Thyroid gland (tissue), 4 donors: ENCODE data around the gene SHROOM1. TPM values are rescaled to one million over a fixed set of nuclear protein-coding genes. Genes with fewer than 3 reads are reported as not detected.

Experiments used
- DNase-seq, 2 donors: peaks; one replicate each; pipeline ENCODE4 v3.0.0-alpha.2; 2019
- H3K27ac ChIP-seq, 3 donors: fragments of 200-600 bp; sonication (generic); 1 replicate in 2 of 3; 2 replicates in 1 of 3; pipeline ENCODE4 v1.5.1; 2016 to 2019; ENCODE audit warnings: mild to moderate bottlenecking in 1 of 3, moderate library complexity in 1 of 3
- H3K27me3 ChIP-seq: fragments of 200-600 bp; sonication (generic); one replicate; pipeline ENCODE4 v1.5.1; 2019
- H3K36me3 ChIP-seq, 2 donors: fragments of 200-600 bp; sonication (generic); one replicate each; pipeline ENCODE4 v1.5.1; 2016 to 2019
- H3K4me1 ChIP-seq, 2 donors: fragments of 200-600 bp; sonication (generic); one replicate each; pipeline ENCODE4 v1.5.1; 2017 to 2019
- H3K4me3 ChIP-seq, 3 donors: fragments of 200-600 bp; sonication (generic); replicated peaks in 1 of 3; 1 replicate in 2 of 3; 2 replicates in 1 of 3; pipeline ENCODE4 v1.5.1; 2016; ENCODE audit warnings: mild to moderate bottlenecking in 1 of 3
- H3K9me3 ChIP-seq: fragments of 200-600 bp; sonication (generic); one replicate; pipeline ENCODE4 v1.5.1; 2017
- POLR2A ChIP-seq, 2 donors: fragments of 450-650 bp; IDR thresholded peaks; one replicate each; pipeline ENCODE4 v1.6.1; 2017; ENCODE audit warnings: antibody characterized with exemption in 2 of 2, mild to moderate bottlenecking in 2 of 2, moderate library complexity in 1 of 2
- WGBS, 2 donors: methylation state at CpG; one replicate each; pipeline ENCODE4 v1.1.5; 2017; 5-methylcytosine and 5-hydroxymethylcytosine counted together
- intact Hi-C: fragments of 100-400 bp; cut with DNase I; formaldehyde crosslinking; loops from one replicate; pipeline ENCODE4 v1.15.1; 2023
- total RNA-seq, 4 donors: library from RNA; depleted of rRNA; stranded (reverse); fragments of >200 nt; gene quantifications; one replicate each; pipeline ENCODE4 v1.2.3, GENCODE V29; 2016
- TF ChIP-seq, protein P1 (sequence below), 6 experiments: fragments of 200-600 bp in 3 of 6; fragments of 450-650 bp in 3 of 6; sonication (generic) in 3 of 6; IDR thresholded peaks; one replicate each; pipeline ENCODE4 v1.5.1; 2016 to 2019; ENCODE audit warnings: antibody characterized with exemption in 6 of 6, mild to moderate bottlenecking in 2 of 6, inconsistent platforms in 1 of 6, moderate library complexity in 1 of 6

Gene SHROOM1
- total RNA-seq, 4 donors from 2014 or later = 7.6 to 21.4 (median 14.2) TPM

DNA sequence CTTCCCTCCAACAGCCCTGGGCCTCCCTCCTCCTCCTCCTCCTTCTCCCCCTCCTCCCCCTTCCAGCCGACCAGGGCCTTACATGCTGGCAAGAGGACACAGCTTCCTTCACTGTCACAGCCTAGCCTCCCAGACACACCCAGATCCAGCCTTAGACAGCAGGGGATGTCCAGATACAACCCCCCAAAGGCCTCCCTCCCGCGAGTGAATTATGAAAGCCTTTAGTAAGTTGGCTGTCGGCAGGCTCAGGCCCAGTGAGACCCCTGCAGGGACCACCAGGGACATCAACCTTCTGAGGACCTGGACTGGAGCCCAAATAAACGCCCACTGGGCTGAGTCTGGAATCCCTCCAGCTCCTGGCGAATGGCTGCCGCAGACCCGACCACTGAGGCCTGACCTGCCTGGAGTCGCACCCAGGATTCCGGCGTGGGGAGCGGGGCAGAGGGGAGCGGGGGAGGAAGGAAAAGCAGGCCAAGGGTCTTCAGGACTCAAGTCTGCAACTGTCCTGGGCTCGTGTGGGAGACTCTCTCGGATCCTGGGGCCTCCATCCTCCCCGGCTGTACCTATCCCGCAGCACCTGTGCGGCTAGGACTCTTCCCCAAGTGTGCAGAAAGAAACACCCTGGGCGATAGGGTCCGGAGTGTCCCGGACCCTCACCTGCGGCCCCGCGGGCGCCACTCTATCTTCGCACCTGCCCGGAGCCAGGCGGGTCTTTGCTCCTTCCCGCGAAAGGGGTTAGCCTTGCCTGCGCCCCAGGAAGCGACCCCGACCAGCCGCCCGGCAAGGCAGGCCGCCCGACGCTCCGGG, 54.1 kb downstream of the SHROOM1 start:
- peak overlapping the region; percentile 48 to 64 (median 57) for H3K4me3 ChIP-seq
- H3K27me3 ChIP-seq = no peaks in the 10 kb centered on the region
- peak overlapping the region; percentile 37 to 87 (median 85) for H3K27ac ChIP-seq
- no peak for TF ChIP-seq POLR2A (IDR thresholded peaks at IDR 0.05)
- TF ChIP-seq, protein P1, sequence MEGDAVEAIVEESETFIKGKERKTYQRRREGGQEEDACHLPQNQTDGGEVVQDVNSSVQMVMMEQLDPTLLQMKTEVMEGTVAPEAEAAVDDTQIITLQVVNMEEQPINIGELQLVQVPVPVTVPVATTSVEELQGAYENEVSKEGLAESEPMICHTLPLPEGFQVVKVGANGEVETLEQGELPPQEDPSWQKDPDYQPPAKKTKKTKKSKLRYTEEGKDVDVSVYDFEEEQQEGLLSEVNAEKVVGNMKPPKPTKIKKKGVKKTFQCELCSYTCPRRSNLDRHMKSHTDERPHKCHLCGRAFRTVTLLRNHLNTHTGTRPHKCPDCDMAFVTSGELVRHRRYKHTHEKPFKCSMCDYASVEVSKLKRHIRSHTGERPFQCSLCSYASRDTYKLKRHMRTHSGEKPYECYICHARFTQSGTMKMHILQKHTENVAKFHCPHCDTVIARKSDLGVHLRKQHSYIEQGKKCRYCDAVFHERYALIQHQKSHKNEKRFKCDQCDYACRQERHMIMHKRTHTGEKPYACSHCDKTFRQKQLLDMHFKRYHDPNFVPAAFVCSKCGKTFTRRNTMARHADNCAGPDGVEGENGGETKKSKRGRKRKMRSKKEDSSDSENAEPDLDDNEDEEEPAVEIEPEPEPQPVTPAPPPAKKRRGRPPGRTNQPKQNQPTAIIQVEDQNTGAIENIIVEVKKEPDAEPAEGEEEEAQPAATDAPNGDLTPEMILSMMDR (IDR thresholded peaks at IDR 0.05) = no peak
- intact Hi-C loops = no loop called here
- no peaks in the 10 kb centered on the region for H3K9me3 ChIP-seq
- peaks cover 34 to 43% of the 10 kb centered on the region in 2 donors for H3K4me1 ChIP-seq
- peak; percentile 50 to 57 for DNase-seq
- no peaks in the 10 kb centered on the region for H3K36me3 ChIP-seq
- 3 to 10% methylated on average over 4 to 18 of the region's 39 CpGs for WGBS, 2 donors

DNA sequence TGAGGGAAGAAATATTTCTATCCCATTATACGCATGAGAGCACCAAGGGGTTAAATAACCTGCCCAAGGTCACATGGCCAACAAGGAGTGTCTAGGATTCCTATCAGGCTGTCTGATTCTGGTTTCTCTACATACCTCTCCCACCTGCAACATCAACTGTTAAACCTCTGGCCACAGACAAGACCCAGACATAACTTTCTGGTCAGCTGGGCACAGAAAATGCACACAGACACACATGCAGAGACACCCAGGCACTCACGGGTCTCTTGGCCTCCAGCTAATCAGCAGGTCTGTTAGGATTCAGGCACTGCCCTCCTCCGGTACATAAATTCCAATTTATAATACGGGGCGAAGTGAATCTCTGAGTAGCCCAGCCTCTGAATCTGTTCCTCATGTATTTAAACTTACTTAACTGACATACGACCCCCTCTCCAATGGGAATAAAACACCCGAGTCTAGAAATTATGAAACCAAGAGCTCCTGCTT, 54.9 kb downstream of the SHROOM1 start:
- peak; percentile 80 to 85 for DNase-seq
- 15 to 18% methylated on average over 7 of the region's 7 CpGs for WGBS, 2 donors
- Histone ChIP-seq H3K27ac (peak overlapping the region; percentile 37 to 87 (median 85)), H3K36me3 (no peaks in the 10 kb centered on the region), H3K9me3 (no peaks in the 10 kb centered on the region), H3K4me1 (peaks cover 42 to 51% of the 10 kb centered on the region in 2 donors), H3K4me3 (peak overlapping the region in 1 of 3 donors; percentile 64), H3K27me3 (no peaks in the 10 kb centered on the region)
- peak in 1 of 2 donors; percentile 51 for TF ChIP-seq POLR2A (IDR thresholded peaks at IDR 0.05)
- TF ChIP-seq, protein P1 (IDR thresholded peaks at IDR 0.05) = peak in 1 of 6 experiments; percentile 11
- intact Hi-C loops = no loop called here

DNA sequence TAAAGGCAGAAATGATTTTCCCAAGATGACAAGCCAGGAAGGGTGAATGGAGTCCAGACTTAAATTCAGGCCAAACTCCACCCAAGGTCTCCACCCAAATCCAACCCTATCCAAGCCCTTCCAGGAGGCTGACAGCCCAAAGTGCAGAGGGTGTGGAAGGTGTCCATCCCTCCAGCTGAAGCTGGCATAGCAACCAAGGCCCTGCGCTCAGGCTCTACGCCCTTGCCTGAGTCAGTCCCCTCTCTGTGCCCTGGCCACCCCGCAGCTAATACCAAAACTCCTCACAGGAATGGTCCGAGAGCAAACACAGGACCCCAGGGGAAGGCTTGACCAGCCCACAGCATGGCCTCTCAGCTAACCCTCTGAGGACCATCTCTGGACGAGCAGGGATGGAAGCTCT, 55.6 kb downstream of the SHROOM1 start:
- Histone ChIP-seq H3K4me3 (no peak overlapping the region), H3K27ac (peak overlapping the region; percentile 37 to 87 (median 85)), H3K4me1 (peaks cover 46 to 55% of the 10 kb centered on the region in 2 donors), H3K36me3 (no peaks in the 10 kb centered on the region), H3K9me3 (no peaks in the 10 kb centered on the region), H3K27me3 (no peaks in the 10 kb centered on the region)
- TF ChIP-seq, protein P1 (IDR thresholded peaks at IDR 0.05) = no peak
- no peak for TF ChIP-seq POLR2A (IDR thresholded peaks at IDR 0.05)
- no peak for DNase-seq
- WGBS, 2 donors = 14 to 100% methylated on average over 1 to 2 of the region's 5 CpGs
- intact Hi-C loops = no loop called here

DNA sequence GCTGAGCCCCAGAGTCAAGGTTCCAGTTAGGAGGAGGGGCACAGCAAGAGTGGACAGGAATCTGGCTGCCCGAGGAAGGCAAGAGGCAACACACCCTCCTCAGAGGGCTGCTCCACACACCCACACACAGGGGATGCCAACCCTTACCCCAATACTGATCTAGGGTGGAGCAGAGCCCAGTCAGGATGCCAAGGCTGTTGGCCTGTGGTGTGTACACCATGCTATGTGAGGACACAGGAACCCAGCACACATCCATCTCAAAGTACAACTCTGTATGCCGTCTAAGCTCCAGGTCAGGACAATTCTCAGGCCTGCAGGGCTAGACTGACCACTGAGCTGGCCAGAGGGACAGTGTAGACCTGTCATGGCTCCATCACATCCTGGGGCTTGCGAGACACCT, 56.0 kb downstream of the SHROOM1 start:
- TF ChIP-seq, protein P1 (IDR thresholded peaks at IDR 0.05) = no peak
- TF ChIP-seq POLR2A (IDR thresholded peaks at IDR 0.05) = no peak
- Histone ChIP-seq H3K4me1 (peaks cover 46 to 58% of the 10 kb centered on the region in 2 donors), H3K27ac (peak overlapping the region in 1 of 3 donors; percentile 87), H3K4me3 (no peak overlapping the region), H3K9me3 (no peaks in the 10 kb centered on the region), H3K36me3 (no peaks in the 10 kb centered on the region), H3K27me3 (no peaks in the 10 kb centered on the region)
- peak in 1 of 2 donors; percentile 15 for DNase-seq
- 62 to 88% methylated on average over 2 of the region's 3 CpGs for WGBS, 2 donors
- intact Hi-C loops = no loop called here
